ENCODE measurements around the gene ZNF23. TPM values are rescaled to one million over a fixed set of nuclear protein-coding genes. Genes with fewer than 3 reads are reported as not detected.

Gene ZNF23
- total RNA-seq, 1 donor from 2014 or later = 10.5 TPM

Other genes starting within 250 kb of the ZNF23 start
- 2.1 and 18.7 TPM in 2 replicates for gene HYDIN, start 231.5 kb downstream of the ZNF23 start, total RNA-seq
- 35.5 and 53.3 TPM in 2 replicates for gene CMTR2, start 172.8 kb downstream of the ZNF23 start, total RNA-seq
- not detected in 2 replicates for gene CALB2, start 103.5 kb downstream of the ZNF23 start, total RNA-seq
- not detected in 2 replicates for gene TLE7, start 20.2 kb downstream of the ZNF23 start, total RNA-seq
- 2.1 and 8.9 TPM in 2 replicates for gene ZNF19, start 27.1 kb upstream of the ZNF23 start, total RNA-seq
- gene CHST4, start 64.2 kb upstream of the ZNF23 start, total RNA-seq = not detected in 2 replicates
- gene TAT, start 114.8 kb upstream of the ZNF23 start, total RNA-seq = not detected in 2 replicates
- gene MARVELD3, start 163.9 kb upstream of the ZNF23 start, total RNA-seq = 0.89 and 4.5 TPM in 2 replicates